IMR-90 (cell line): Measurements from ENCODE around the gene BFSP1. TPM values are rescaled to one million over a fixed set of nuclear protein-coding genes. Genes with fewer than 3 reads are reported as not detected.
A peak's percentile ranks its signal among the peaks of the same experiment; 100 is the strongest.

Experiments
- ATAC-seq: fragments of 200-7000 bp; cut with Tn5 transposase; 2 replicates; pipeline ENCODE4 v1.9.1; 2020; ENCODE audit warnings: low read depth, mild to moderate bottlenecking, moderate library complexity
- BruUV-seq: library from RNA; stranded (reverse); fragments of 400-500 nt; replicated peaks from 2 replicates; lab custom pipeline; 2021; lab: Mats Ljungman, UMichigan
- CTCF ChIA-PET: fragments of 300-600 bp; formaldehyde crosslinking; extraction: SDS; loops from one replicate; lab custom pipeline; 2021; ENCODE audit warnings: antibody characterized with exemption; lab: Yijun Ruan, JAX
- POLR2A ChIA-PET: fragments of 300-600 bp; sonication (Branson Sonifier 250); formaldehyde crosslinking; loops from one replicate; lab custom pipeline; 2022; ENCODE audit warnings: antibody characterized with exemption; ENCODE audit not compliant: unreplicated experiment; lab: Charles Lee
- DNase-seq: peaks from one replicate; pipeline ENCODE4 v3.0.0; 2013
- H2AFZ ChIP-seq: replicated peaks from 2 replicates; pipeline ENCODE3; 2013; ENCODE audit warnings: low read length, mild to moderate bottlenecking; ENCODE audit not compliant: poor library complexity
- H2AK5ac ChIP-seq: 2 replicates; pipeline ENCODE4 v1.6.1; 2013; ENCODE audit warnings: low read depth, low read length, inconsistent platforms
- H2AK9ac ChIP-seq: replicated peaks from 2 replicates; pipeline ENCODE3; 2013; ENCODE audit warnings: mild to moderate bottlenecking, low read depth, low read length, moderate library complexity; ENCODE audit not compliant: poor library complexity
- H2BK120ac ChIP-seq: 2 replicates; pipeline ENCODE4 v1.6.1; 2013; ENCODE audit warnings: low read depth, low read length, inconsistent platforms
- H2BK15ac ChIP-seq: 3 replicates; pipeline ENCODE4 v1.6.1; 2013; ENCODE audit warnings: low read depth, low read length, inconsistent platforms
- H2BK20ac ChIP-seq: 2 replicates; pipeline ENCODE4 v1.6.1; 2013; ENCODE audit warnings: low read depth, mild to moderate bottlenecking, inconsistent platforms, low read length, moderate library complexity
- H2BK5ac ChIP-seq: 2 replicates; pipeline ENCODE4 v1.6.1; 2013; ENCODE audit warnings: mild to moderate bottlenecking, low read depth, low read length, inconsistent platforms; ENCODE audit not compliant: poor library complexity, severe bottlenecking
- H3K14ac ChIP-seq: replicated peaks from 2 replicates; pipeline ENCODE4 v1.6.1; 2013; ENCODE audit warnings: low read depth, low read length, inconsistent platforms
- H3K18ac ChIP-seq: 2 replicates; pipeline ENCODE4 v1.6.1; 2013; ENCODE audit warnings: low read depth, low read length, control low read depth
- H3K23ac ChIP-seq: 2 replicates; pipeline ENCODE4 v1.6.1; 2013; ENCODE audit warnings: low read depth, low read length, inconsistent platforms
- H3K27ac ChIP-seq: 2 replicates; pipeline ENCODE4 v1.5.1; 2013; ENCODE audit warnings: mild to moderate bottlenecking, control low read depth, low read length; ENCODE audit not compliant: insufficient read depth
- H3K27me3 ChIP-seq: 2 replicates; pipeline ENCODE4 v1.6.1; 2013; ENCODE audit warnings: low read length; ENCODE audit not compliant: control insufficient read depth, insufficient read depth
- H3K36me3 ChIP-seq: 2 replicates; pipeline ENCODE4 v1.6.1; 2013; ENCODE audit warnings: low read length, mixed read lengths; ENCODE audit not compliant: control insufficient read depth, insufficient read depth
- H3K4ac ChIP-seq: 2 replicates; pipeline ENCODE4 v1.6.1; 2013; ENCODE audit warnings: low read depth, low read length, inconsistent platforms
- H3K4me1 ChIP-seq: 2 replicates; pipeline ENCODE4 v1.6.1; 2013; ENCODE audit warnings: low read length, mixed read lengths; ENCODE audit not compliant: control insufficient read depth, insufficient read depth
- H3K4me2 ChIP-seq: 2 replicates; pipeline ENCODE4 v1.6.1; 2013; ENCODE audit warnings: low read depth, mild to moderate bottlenecking, control low read depth, low read length, moderate library complexity
- H3K4me3 ChIP-seq: 2 replicates; pipeline ENCODE4 v1.5.1; 2013; ENCODE audit warnings: low read depth, mild to moderate bottlenecking, control low read depth, low read length, moderate library complexity; ENCODE audit not compliant: insufficient read depth
- H3K56ac ChIP-seq: 2 replicates; pipeline ENCODE4 v1.6.1; 2013; ENCODE audit warnings: low read length, inconsistent platforms; ENCODE audit not compliant: insufficient read depth; ENCODE audit errors: extremely low read depth
- H3K79me1 ChIP-seq, 2 experiments: 2 replicates each; pipeline ENCODE4 v1.6.1; 2013; ENCODE audit warnings: low read length in 2 of 2, inconsistent platforms in 1 of 2, low read depth in 1 of 2
- H3K9ac ChIP-seq: 2 replicates; pipeline ENCODE4 v1.6.1; 2013; ENCODE audit warnings: low read depth, low read length, control low read depth
- H3K9me1 ChIP-seq: 2 replicates; pipeline ENCODE4 v1.6.1; 2013; ENCODE audit warnings: low read length, inconsistent platforms; ENCODE audit not compliant: insufficient read depth
- H3K9me3 ChIP-seq: 2 replicates; pipeline ENCODE4 v1.6.1; 2013; ENCODE audit warnings: low read length; ENCODE audit not compliant: control insufficient read depth, insufficient read depth
- H4K20me1 ChIP-seq: 2 replicates; pipeline ENCODE4 v1.6.1; 2013; ENCODE audit warnings: low read length, inconsistent platforms; ENCODE audit not compliant: insufficient read depth
- H4K5ac ChIP-seq: 2 replicates; pipeline ENCODE4 v1.6.1; 2013; ENCODE audit warnings: mild to moderate bottlenecking, low read depth, low read length, control low read depth
- H4K8ac ChIP-seq, 2 experiments: 2 replicates each; pipeline ENCODE4 v1.6.1; 2013; ENCODE audit warnings: low read depth in 2 of 2, low read length in 2 of 2, control low read depth in 1 of 2, inconsistent platforms in 1 of 2
- H4K91ac ChIP-seq: 2 replicates; pipeline ENCODE4 v1.6.1; 2013; ENCODE audit warnings: low read depth, low read length, inconsistent platforms; ENCODE audit not compliant: insufficient read depth
- BHLHE40 ChIP-seq: fragments of 150-350 bp; IDR thresholded peaks from 2 replicates; pipeline ENCODE4 v1.6.1; 2016; ENCODE audit warnings: mild to moderate bottlenecking, low read depth, low read length
- CEBPB ChIP-seq: IDR thresholded peaks from 2 replicates; pipeline ENCODE4 v1.6.1; 2012; ENCODE audit warnings: low read depth, low read length, improper control_type of control experiment
- CHD1 ChIP-seq: IDR thresholded peaks from 2 replicates; pipeline ENCODE4 v1.6.1; 2012; ENCODE audit warnings: low read depth, low read length, improper control_type of control experiment
- MXI1 ChIP-seq: IDR thresholded peaks from 2 replicates; pipeline ENCODE4 v1.6.1; 2012; ENCODE audit warnings: low read depth, mild to moderate bottlenecking, low read length, moderate library complexity, borderline replicate concordance
- WGBS, 2 experiments: methylation state at CpG; one replicate each; pipeline versions ENCODE4 v1.1.5 to v1.1.7; 2013; ENCODE audit warnings: missing lambda C conversion rate in 2 of 2; ENCODE audit not compliant: insufficient read length in 1 of 2; ENCODE audit errors: extremely low coverage in 2 of 2; 5-methylcytosine and 5-hydroxymethylcytosine counted together
- dilution Hi-C: fragments of 300-500 bp; cut with HindIII; formaldehyde crosslinking; loops from one replicate; pipeline ENCODE4 v1.14.3; 2018; ENCODE audit warnings: low sequenced_read_pairs; ENCODE audit not compliant: unreplicated experiment
- in situ Hi-C: fragments of 300-500 bp; cut with MboI; formaldehyde crosslinking; loops from 3 replicates; pipeline ENCODE4 v1.14.3; 2019; ENCODE audit warnings: low sequenced_read_pairs, inconsistent platforms, mixed read lengths
- intact Hi-C: fragments of 100-400 bp; cut with micrococcal nuclease; formaldehyde crosslinking; loops from 2 replicates; pipeline ENCODE4 v1.10.0; 2022
- polyA plus RNA-seq, 3 experiments: library from polyadenylated mRNA; depleted of rRNA; stranded (reverse); fragments of >200 nt; gene quantifications; 2 replicates each; pipeline ENCODE4 v1.2.3, GENCODE V29; 2012; ENCODE audit warnings: low replicate concordance in 1 of 3
- total RNA-seq: library from RNA; depleted of rRNA; stranded (reverse); fragments of >200 nt; gene quantifications from 2 replicates; pipeline ENCODE4 v1.2.3, GENCODE V29; 2012

BFSP1 gene
- total and polyA plus RNA-seq, 2 of the 4 experiments (the other 2 are of a cell fraction), result 1.1 to 2.0 TPM

GRCh38 chr20:17542481-17542880, 11.3 kb upstream of the BFSP1 start:
- WGBS, 2 experiments, result no CpG with 5 or more reads among the region's 1 CpG
- Histone ChIP-seq H3K9me1 (peaks cover 10% of the 10 kb centered on the region), H4K20me1 (peaks cover 7% of the 10 kb centered on the region; the same call in 1 of the 2 replicates), H3K4me2 (no peak overlapping the region; the same call in 1 of the 2 replicates), H3K18ac (peak overlapping the region; percentile 28; the same call in 1 of the 2 replicates), H3K4me1 (peaks cover 7% of the 10 kb centered on the region), H3K27me3 (peaks cover 4% of the 10 kb centered on the region), H3K4me3 (no peak overlapping the region), H3K36me3 (no peaks in the 10 kb centered on the region), H2BK15ac (no peak overlapping the region), H2AK9ac (no peak overlapping the region), H2BK120ac (no peak overlapping the region), H2AK5ac (no peak overlapping the region; the same call in 1 of the 2 replicates), H4K5ac (no peak overlapping the region), H3K56ac (no peak overlapping the region), H2BK20ac (no peak overlapping the region), H2BK5ac (no peak overlapping the region), H3K4ac (no peak overlapping the region), H3K27ac (peak overlapping the region; percentile 55; the same call in 1 of the 2 replicates), H2AFZ (no peak overlapping the region), H4K91ac (0 out of 2 replicates have a peak overlapping the region, but pooled peaks have one; percentile 24), H3K79me1 (peaks cover 0 to 9% of the 10 kb centered on the region in 2 experiments; a peak in 2 of 4 replicates), H3K9me3 (no peaks in the 10 kb centered on the region), H4K8ac (no peak overlapping the region), H3K9ac (no peak overlapping the region), H3K23ac (0 out of 2 replicates have a peak overlapping the region, but pooled peaks have one; percentile 10), H3K14ac (no peak overlapping the region)
- POLR2A ChIA-PET, result no interaction called here
- ATAC-seq (no peak), DNase-seq (no peak)
- TF ChIP-seq BHLHE40, result no peak
- no peak for TF ChIP-seq CHD1
- TF ChIP-seq MXI1, result no peak
- no peak for TF ChIP-seq CEBPB
- CTCF ChIA-PET, result interaction anchor here (0.7 kb wide), 1 partner anchor 37 kb away, joined by 3 read pairs; no protein-coding TSS in a partner anchor
- intact Hi-C loops, result no loop called here
- in situ Hi-C loops, result no loop called here
- BruUV-seq, result no TSS peak
- dilution Hi-C loops, result no loop called here
